Cardiac fibroblast (primary cell): Measurements from ENCODE around the gene SOX8.

Experiments used
- DNase-seq, 2 donors: peaks; one replicate each; pipeline versions ENCODE4 v3.0.0 to v3.0.0-alpha.2; 2010; ENCODE audit warnings: low read depth in 2 of 2
- H3K4me3 ChIP-seq, 2 donors: replicated peaks in 1 of 2; 1 replicate in 1 of 2; 2 replicates in 1 of 2; pipeline ENCODE4 v1.5.1; 2011; ENCODE audit warnings: low read depth in 2 of 2, low read length in 2 of 2, mild to moderate bottlenecking in 2 of 2, moderate library complexity in 1 of 2
- CTCF ChIP-seq: IDR thresholded peaks from one replicate; pipeline ENCODE4 v1.5.1; 2011; ENCODE audit warnings: low read depth, mild to moderate bottlenecking, low read length, inconsistent platforms

Gene SOX8

GRCh38 chr16:965487-965886, 16.1 kb upstream of the SOX8 start:
- DNase-seq = no peak
- H3K4me3 ChIP-seq = no peak overlapping the region
- TF ChIP-seq CTCF = no peak

DNA sequence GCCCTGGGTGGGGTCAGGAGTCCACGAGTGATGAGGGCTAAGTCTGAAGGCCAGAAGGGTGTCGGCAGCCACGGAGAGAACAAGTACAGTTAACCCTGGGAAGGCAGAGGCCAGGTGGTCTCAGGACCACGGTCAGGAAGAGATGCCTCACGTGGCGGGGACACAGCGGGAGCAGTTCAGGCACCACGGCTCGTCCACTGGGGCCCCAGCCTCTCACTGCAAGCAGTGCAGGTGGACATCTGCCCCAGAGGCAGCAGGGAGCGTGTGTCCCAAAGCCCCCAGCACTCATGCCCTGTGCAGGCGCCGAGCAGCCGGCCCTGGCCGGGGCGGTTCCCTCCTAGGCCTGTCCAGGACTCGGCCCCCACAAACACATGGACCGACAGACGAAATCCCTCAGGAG, 15.5 kb upstream of the SOX8 start:
- H3K4me3 ChIP-seq = no peak overlapping the region
- no peak for DNase-seq
- no peak for TF ChIP-seq CTCF

- no peak overlapping the region for H3K4me3 ChIP-seq
- DNase-seq = no peak
- TF ChIP-seq CTCF = no peak
Observed at GRCh38 chr16:966505-966904, 15.1 kb upstream of the SOX8 start.

DNA sequence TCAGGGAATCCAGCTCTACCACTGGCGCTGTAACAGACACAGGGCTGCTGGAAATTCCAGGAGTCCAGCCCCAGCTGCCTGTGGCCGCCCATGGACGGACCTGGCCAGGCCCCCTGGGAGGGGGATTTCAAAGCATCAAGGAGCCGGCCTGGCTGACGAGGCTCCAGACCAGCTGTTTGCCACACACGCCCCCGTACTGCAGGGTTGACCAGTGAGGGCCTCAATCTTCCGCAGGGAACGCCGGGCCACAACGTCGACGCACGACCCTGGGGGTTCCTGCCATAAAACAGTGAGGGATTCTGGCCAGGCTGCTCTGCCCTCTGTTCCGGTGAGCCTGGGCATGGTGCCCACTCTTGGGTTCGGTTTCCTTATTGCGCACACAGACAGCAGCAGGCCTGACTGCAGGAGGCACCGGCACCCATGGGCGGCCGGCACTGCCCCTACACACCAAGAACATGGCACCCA, 14.5 kb upstream of the SOX8 start:
- DNase-seq = no peak
- no peak overlapping the region for H3K4me3 ChIP-seq

GRCh38 chr16:967546-968295, 13.8 kb upstream of the SOX8 start:
- no peak for TF ChIP-seq CTCF
- H3K4me3 ChIP-seq = no peak overlapping the region
- no peak for DNase-seq

More for the DNA sequence above, 14.5 kb upstream of the SOX8 start:
- no peak for TF ChIP-seq CTCF

- TF ChIP-seq CTCF = no peak
- no peak for DNase-seq
- no peak overlapping the region for H3K4me3 ChIP-seq
Observed at GRCh38 chr16:968620-969019, 12.9 kb upstream of the SOX8 start.
